ENCODE results near the gene BHLHA9. TPM values are rescaled to one million over a fixed set of nuclear protein-coding genes. Genes with fewer than 3 reads are reported as not detected.

The BHLHA9 gene
- total and polyA plus RNA-seq, 2 donors (not counting 3 experiments of a cell fraction or from before 2014, with no cell fraction given), result not detected

- Histone ChIP-seq H3K4me1 (ENCODE audit: control insufficient read depth, extremely low read depth, insufficient read depth, low read length) (no peaks in the 10 kb centered on the region), H3K9ac (replicated peaks; ENCODE audit: extremely low read depth, insufficient read depth, low read length) (no peak overlapping the region), H3K4me2 (ENCODE audit: insufficient read depth, low read length) (no peak overlapping the region), H4K20me1 (replicated peaks; ENCODE audit: control insufficient read depth, extremely low read depth, insufficient read depth, low read length) (no peaks in the 10 kb centered on the region), H3K4me3 (replicated peaks in 1 of 3; ENCODE audit: insufficient read depth in 1 of 3, low read depth in 1 of 3, low read length in 3 of 3) (no peak overlapping the region), H3K9me1 (replicated peaks; ENCODE audit: control insufficient read depth, extremely low read depth, insufficient read depth, low read length) (no peaks in the 10 kb centered on the region), H3K79me2 (ENCODE audit: control insufficient read depth, insufficient read depth, low read length) (no peaks in the 10 kb centered on the region), H3K36me3 (ENCODE audit: control insufficient read depth in 2 of 2, extremely low read depth in 1 of 2, insufficient read depth in 2 of 2, low read length in 2 of 2) (no peaks in the 10 kb centered on the region), H3K27me3 (ENCODE audit: control insufficient read depth in 2 of 2, insufficient read depth in 2 of 2, low read length in 2 of 2) (peaks cover 8 to 16% of the 10 kb centered on the region in 2 experiments), H3K9me3 (replicated peaks; ENCODE audit: control insufficient read depth, insufficient read depth, low read length) (no peaks in the 10 kb centered on the region), H2AFZ (ENCODE audit: low read depth, low read length) (no peak overlapping the region), H3K27ac (ENCODE audit: insufficient read depth, low read depth, low read length) (no peak overlapping the region)
- dilution Hi-C loops (cut with MboI; ENCODE audit: extremely low pct_ligation_motif_present, low sequenced_read_pairs), result no loop called here
- no peak for TF ChIP-seq POLR2A (IDR thresholded peaks at IDR 0.05; ENCODE audit: low read depth, low read length)
- TF ChIP-seq MAX (IDR thresholded peaks at IDR 0.05; ENCODE audit: insufficient read depth, insufficient read length), result no peak
- TF ChIP-seq POLR2AphosphoS5 (IDR thresholded peaks at IDR 0.05; ENCODE audit: insufficient read depth, low read depth, low read length), result no peak
- TF ChIP-seq MYC (IDR thresholded peaks at IDR 0.05; ENCODE audit: low read depth, low read length), result no peak
- BruUV-seq (replicated peaks), result no TSS peak
- FAIRE-seq (no peak), DNase-seq (ENCODE audit: low read depth, low spot score) (no peak)
- POLR2A ChIA-PET, result no interaction called here
- CTCF ChIA-PET, result no interaction called here
- intact Hi-C loops (cut with micrococcal nuclease), result loop anchor here (5.0 kb wide), 2 partner anchors 257 to 352 kb away; partner anchors contain the start of gene SLC43A2
These were observed 5.1 kb downstream of the BHLHA9 start for GRCh38 chr17:1275205-1275961.

- Histone ChIP-seq H3K4me1 (ENCODE audit: control insufficient read depth, extremely low read depth, insufficient read depth, low read length) (no peaks in the 10 kb centered on the region), H3K4me3 (replicated peaks in 1 of 3; ENCODE audit: insufficient read depth in 1 of 3, low read depth in 1 of 3, low read length in 3 of 3) (no peak overlapping the region), H3K9me3 (replicated peaks; ENCODE audit: control insufficient read depth, insufficient read depth, low read length) (no peaks in the 10 kb centered on the region), H3K79me2 (ENCODE audit: control insufficient read depth, insufficient read depth, low read length) (no peaks in the 10 kb centered on the region), H3K36me3 (ENCODE audit: control insufficient read depth in 2 of 2, extremely low read depth in 1 of 2, insufficient read depth in 2 of 2, low read length in 2 of 2) (no peaks in the 10 kb centered on the region), H3K27me3 (ENCODE audit: control insufficient read depth in 2 of 2, insufficient read depth in 2 of 2, low read length in 2 of 2) (peaks cover 8 to 11% of the 10 kb centered on the region in 2 experiments), H3K9me1 (replicated peaks; ENCODE audit: control insufficient read depth, extremely low read depth, insufficient read depth, low read length) (no peaks in the 10 kb centered on the region), H3K27ac (ENCODE audit: insufficient read depth, low read depth, low read length) (no peak overlapping the region), H3K4me2 (ENCODE audit: insufficient read depth, low read length) (no peak overlapping the region), H4K20me1 (replicated peaks; ENCODE audit: control insufficient read depth, extremely low read depth, insufficient read depth, low read length) (no peaks in the 10 kb centered on the region), H2AFZ (ENCODE audit: low read depth, low read length) (peak overlapping the region; percentile 42), H3K9ac (replicated peaks; ENCODE audit: extremely low read depth, insufficient read depth, low read length) (no peak overlapping the region)
- no TSS peak for BruUV-seq (replicated peaks)
- CTCF ChIA-PET, result interaction anchor here (1.7 kb wide), 1 partner anchor 240 kb away, joined by 6 read pairs; the partner anchor contains the start of gene INPP5K
- TF ChIP-seq EZH2 (IDR thresholded peaks at IDR 0.05; ENCODE audit: borderline replicate concordance, low read depth, low read length, severe bottlenecking) (no peak), CTCF (IDR thresholded peaks at IDR 0.05; ENCODE audit: extremely low read depth in 1 of 2, insufficient read depth in 1 of 2, low read depth in 1 of 2, low read length in 2 of 2) (peak; percentile 50 to 90)
- DNase-seq (ENCODE audit: low read depth, low spot score) (peak; percentile 30), FAIRE-seq (peak; percentile 59)
- POLR2A ChIA-PET, result no interaction called here
- intact Hi-C loops (cut with micrococcal nuclease), result loop anchor here (1.0 to 5.0 kb wide), 5 partner anchors 56 to 372 kb away; partner anchors contain the start of gene SLC43A2
- dilution Hi-C loops (cut with MboI; ENCODE audit: extremely low pct_ligation_motif_present, low sequenced_read_pairs), result no loop called here
These were observed 5.9 kb downstream of the BHLHA9 start for GRCh38 chr17:1275962-1276736.

Measured in endothelial cell of umbilical vein (primary cell).